Activated CD8-positive, alpha-beta T cell treated with anti-CD3 and anti-CD28 coated beads for 36 hours (primary cell): Measurements from ENCODE around the gene CYFIP2. TPM values are rescaled to one million over a fixed set of nuclear protein-coding genes. Genes with fewer than 3 reads are reported as not detected.

Experiments used
- ATAC-seq: fragments of 200-7000 bp; cut with Tn5 transposase; one replicate; pipeline ENCODE4 v1.10.0; 2021; ENCODE audit warnings: mild to moderate bottlenecking, moderate library complexity
- CTCF ChIA-PET: fragments of 350-600 bp; sonication (Branson Sonifier 250); formaldehyde crosslinking; loops from one replicate; lab custom pipeline; 2021; ENCODE audit warnings: antibody characterized with exemption; lab: Charles Lee
- POLR2A ChIA-PET: fragments of 350-600 bp; sonication (Branson Sonifier 250); formaldehyde crosslinking; loops from one replicate; lab custom pipeline; 2021; ENCODE audit warnings: antibody characterized with exemption; lab: Charles Lee
- DNase-seq: peaks from one replicate; pipeline ENCODE4 v3.0.0-alpha.2; 2020
- H3K27ac Mint-ChIP-seq: one replicate; pipeline ENCODE4 v1.8.0; 2021; ENCODE audit warnings: mild to moderate bottlenecking, mixed read lengths
- H3K27me3 Mint-ChIP-seq: one replicate; pipeline ENCODE4 v1.8.0; 2021; ENCODE audit warnings: mixed read lengths
- H3K36me3 Mint-ChIP-seq: one replicate; pipeline ENCODE4 v1.8.0; 2021; ENCODE audit warnings: low read depth, mixed read lengths
- H3K4me1 Mint-ChIP-seq: one replicate; pipeline ENCODE4 v1.8.0; 2021; ENCODE audit warnings: low read depth, mixed read lengths
- H3K4me3 Mint-ChIP-seq: one replicate; pipeline ENCODE4 v1.8.0; 2021; ENCODE audit warnings: mild to moderate bottlenecking, moderate library complexity, mixed read lengths
- H3K9me3 Mint-ChIP-seq: one replicate; pipeline ENCODE4 v1.8.0; 2021; ENCODE audit warnings: mixed read lengths
- intact Hi-C: fragments of 100-400 bp; cut with micrococcal nuclease; formaldehyde crosslinking; loops from one replicate; pipeline ENCODE4 v1.10.0; 2022
- total RNA-seq, 2 experiments: library from RNA; stranded (reverse); gene quantifications; one replicate each; pipeline ENCODE4 v1.2.3, GENCODE V29; 2021
- TF ChIP-seq, protein P1 (sequence below): fragments of 200-600 bp; IDR thresholded peaks from one replicate; pipeline ENCODE4 v1.8.0; 2022; ENCODE audit warnings: antibody characterized with exemption, mild to moderate bottlenecking

CYFIP2 gene
- total RNA-seq, 2 experiments from 2014 or later: 350 to 351 TPM

DNA sequence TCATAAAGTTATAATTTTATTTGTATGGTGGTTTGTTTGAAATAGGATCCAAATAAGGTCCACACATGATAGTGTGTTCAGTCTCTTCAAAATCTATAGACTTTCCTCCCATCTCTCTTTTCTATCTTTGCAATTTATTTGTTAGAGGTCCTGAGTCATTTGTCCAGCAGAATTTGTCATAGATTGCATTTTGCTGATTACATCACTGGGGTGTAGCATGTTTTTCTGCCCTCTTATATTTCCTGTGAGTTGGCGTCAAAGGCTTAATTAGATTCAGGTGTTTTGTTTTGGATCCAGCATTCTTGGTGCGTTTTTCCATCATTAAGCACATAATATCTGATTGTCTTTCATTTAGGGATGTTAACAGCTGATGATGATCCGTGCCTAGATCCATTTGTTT is 15.0 kb downstream of the CYFIP2 start:
- no peaks in the 10 kb centered on the region for H3K27me3 Mint-ChIP-seq
- peak overlapping the region; percentile 4 for H3K4me3 Mint-ChIP-seq
- TF ChIP-seq, protein P1, sequence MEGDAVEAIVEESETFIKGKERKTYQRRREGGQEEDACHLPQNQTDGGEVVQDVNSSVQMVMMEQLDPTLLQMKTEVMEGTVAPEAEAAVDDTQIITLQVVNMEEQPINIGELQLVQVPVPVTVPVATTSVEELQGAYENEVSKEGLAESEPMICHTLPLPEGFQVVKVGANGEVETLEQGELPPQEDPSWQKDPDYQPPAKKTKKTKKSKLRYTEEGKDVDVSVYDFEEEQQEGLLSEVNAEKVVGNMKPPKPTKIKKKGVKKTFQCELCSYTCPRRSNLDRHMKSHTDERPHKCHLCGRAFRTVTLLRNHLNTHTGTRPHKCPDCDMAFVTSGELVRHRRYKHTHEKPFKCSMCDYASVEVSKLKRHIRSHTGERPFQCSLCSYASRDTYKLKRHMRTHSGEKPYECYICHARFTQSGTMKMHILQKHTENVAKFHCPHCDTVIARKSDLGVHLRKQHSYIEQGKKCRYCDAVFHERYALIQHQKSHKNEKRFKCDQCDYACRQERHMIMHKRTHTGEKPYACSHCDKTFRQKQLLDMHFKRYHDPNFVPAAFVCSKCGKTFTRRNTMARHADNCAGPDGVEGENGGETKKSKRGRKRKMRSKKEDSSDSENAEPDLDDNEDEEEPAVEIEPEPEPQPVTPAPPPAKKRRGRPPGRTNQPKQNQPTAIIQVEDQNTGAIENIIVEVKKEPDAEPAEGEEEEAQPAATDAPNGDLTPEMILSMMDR: no peak
- DNase-seq (no peak), ATAC-seq (peak; percentile 34)
- CTCF ChIA-PET: no interaction called here
- H3K27ac Mint-ChIP-seq: peak overlapping the region; percentile 82
- POLR2A ChIA-PET: interaction anchor here (1.2 to 2.7 kb wide), 3 partner anchors 12 to 26 kb away, joined by 3 to 8 read pairs (median 4); no protein-coding TSS in a partner anchor
- H3K36me3 Mint-ChIP-seq: peaks cover 68% of the 10 kb centered on the region
- peaks cover 6% of the 10 kb centered on the region for H3K9me3 Mint-ChIP-seq
- H3K4me1 Mint-ChIP-seq: peaks cover 95% of the 10 kb centered on the region
- intact Hi-C loops: no loop called here

DNA sequence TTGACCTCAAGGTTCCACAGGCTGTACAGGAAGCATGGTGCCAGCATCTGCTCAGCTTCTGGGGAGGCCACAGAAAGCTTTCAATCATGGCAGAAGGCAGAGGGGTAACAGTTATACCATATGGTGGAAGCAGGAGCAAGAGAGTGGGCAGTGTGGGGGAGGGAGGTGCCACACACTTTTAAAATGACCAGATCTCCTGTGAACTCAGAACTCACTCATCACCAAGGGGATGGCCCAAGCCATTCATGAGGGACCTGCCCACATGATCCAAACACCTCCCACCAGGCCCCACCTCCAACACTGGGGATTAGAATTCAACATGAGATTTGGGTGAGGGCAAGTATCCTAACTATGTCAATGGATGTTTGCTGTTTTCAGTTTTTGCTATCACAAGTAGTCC is 16.2 kb downstream of the CYFIP2 start:
- ATAC-seq: peak; percentile 26
- Mint-ChIP-seq H3K4me1 (peaks cover 86% of the 10 kb centered on the region), H3K36me3 (peaks cover 64% of the 10 kb centered on the region), H3K4me3 (no peak overlapping the region), H3K27ac (peak overlapping the region; percentile 79), H3K9me3 (peaks cover 6% of the 10 kb centered on the region), H3K27me3 (no peaks in the 10 kb centered on the region)
- intact Hi-C loops: no loop called here
- CTCF ChIA-PET: interaction anchor here (1.0 kb wide), 1 partner anchor 41 kb away, joined by 3 read pairs; no protein-coding TSS in a partner anchor
- TF ChIP-seq, protein P1: no peak
- DNase-seq: peak; percentile 47
- POLR2A ChIA-PET: interaction anchor here (1.2 to 3.0 kb wide), 2 partner anchors 9 to 25 kb away, joined by 3 to 18 read pairs; no protein-coding TSS in a partner anchor

DNA sequence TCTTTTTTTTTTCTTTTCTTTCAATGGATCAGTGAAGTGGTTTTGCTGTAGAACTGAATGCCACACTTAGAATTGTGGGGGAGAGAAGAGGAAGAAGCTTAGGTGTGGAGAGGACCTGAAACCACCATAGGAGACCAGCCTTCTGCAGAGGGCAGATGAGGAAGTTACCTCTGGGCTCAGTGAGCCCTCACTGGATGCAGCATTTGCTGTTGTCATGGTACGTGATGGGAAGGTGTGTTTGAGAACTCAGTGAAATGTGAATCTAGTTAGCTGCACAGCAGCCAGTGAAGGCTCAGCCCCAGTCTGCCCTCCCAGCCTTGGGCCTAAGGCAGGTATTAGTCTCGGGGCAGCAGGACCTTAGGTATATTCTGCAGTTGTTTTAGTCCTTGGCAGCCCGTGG is 17.5 kb downstream of the CYFIP2 start:
- POLR2A ChIA-PET: interaction anchor here (0.9 to 3.0 kb wide), 3 partner anchors 9 to 24 kb away, joined by 3 to 18 read pairs (median 3); no protein-coding TSS in a partner anchor

DNA sequence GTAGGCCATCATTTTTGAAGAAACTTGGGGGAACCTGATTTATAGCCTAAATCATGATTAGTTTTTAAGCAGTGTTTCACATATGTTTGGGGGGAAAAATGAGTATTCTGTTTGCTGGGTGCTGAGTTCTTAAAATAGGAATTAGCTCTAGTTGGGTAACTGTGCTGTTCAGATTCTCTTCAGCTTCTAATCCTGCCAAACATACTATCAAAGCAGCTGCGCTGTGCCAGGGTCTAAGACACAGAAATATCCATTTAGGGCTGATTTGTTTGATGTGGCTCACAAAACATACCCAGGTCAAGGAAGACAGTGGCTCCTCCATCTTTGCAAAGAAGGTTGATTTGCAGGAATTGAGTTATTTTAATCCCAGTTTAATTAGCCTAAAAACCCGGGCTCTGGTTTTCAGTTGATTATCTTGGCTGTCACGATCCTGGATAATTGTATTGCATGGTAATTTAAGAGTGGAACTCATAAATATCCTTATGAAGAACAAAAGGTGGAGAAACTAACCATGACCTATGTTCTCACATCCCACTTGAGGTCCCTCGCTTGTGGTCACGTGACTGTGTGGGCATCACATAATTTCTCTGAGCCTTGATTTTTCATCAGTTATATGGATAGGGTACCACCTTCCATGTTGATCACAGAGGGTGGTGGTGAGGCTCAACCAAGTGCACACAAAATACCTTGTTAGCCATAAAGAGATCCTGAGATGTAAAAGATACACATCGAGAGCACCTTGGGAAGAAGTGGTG is 18.7 kb downstream of the CYFIP2 start:
- TF ChIP-seq, protein P1: no peak
- Mint-ChIP-seq H3K27ac (peak overlapping the region; percentile 34), H3K4me3 (no peak overlapping the region), H3K9me3 (peaks cover 6% of the 10 kb centered on the region), H3K4me1 (peaks cover 87% of the 10 kb centered on the region), H3K36me3 (peaks cover 71% of the 10 kb centered on the region), H3K27me3 (no peaks in the 10 kb centered on the region)
- DNase-seq (no peak), ATAC-seq (no peak)
- CTCF ChIA-PET: interaction anchor here (0.8 to 1.1 kb wide), 5 partner anchors 11 to 135 kb away, joined by 3 to 5 read pairs (median 3); no protein-coding TSS in a partner anchor
- intact Hi-C loops: no loop called here
- POLR2A ChIA-PET: interaction anchor here (0.6 to 3.0 kb wide), 3 partner anchors 12 to 31 kb away, joined by 3 to 18 read pairs (median 3); no protein-coding TSS in a partner anchor

More for the DNA sequence above, 17.5 kb downstream of the CYFIP2 start:
- Mint-ChIP-seq H3K36me3 (peaks cover 67% of the 10 kb centered on the region), H3K27ac (peak overlapping the region; percentile 79), H3K4me1 (peaks cover 88% of the 10 kb centered on the region), H3K27me3 (no peaks in the 10 kb centered on the region), H3K4me3 (peak overlapping the region; percentile 1), H3K9me3 (peaks cover 6% of the 10 kb centered on the region)
- DNase-seq (peak; percentile 36), ATAC-seq (peak; percentile 76)
- intact Hi-C loops: no loop called here
- CTCF ChIA-PET: interaction anchor here (1.1 kb wide), 1 partner anchor 29 kb away, joined by 3 read pairs; no protein-coding TSS in a partner anchor
- TF ChIP-seq, protein P1: no peak
